ENCODE data around the gene NDUFAF4. TPM values are rescaled to one million over a fixed set of nuclear protein-coding genes. Genes with fewer than 3 reads are reported as not detected.

Gene NDUFAF4
- total RNA-seq, 1 donor = 19.3 TPM

GRCh38 chr6:96878143-96878542, 19.5 kb downstream of the NDUFAF4 start:
- TF ChIP-seq CTCF (IDR thresholded peaks at IDR 0.05; ENCODE audit: insufficient read depth, low read length) = no peak
- H3K4me3 ChIP-seq (ENCODE audit: low read depth, low read length) = no peak overlapping the region
- no peak for DNase-seq (ENCODE audit: low read depth)

GRCh38 chr6:96876886-96877545, 20.7 kb downstream of the NDUFAF4 start:
- no peak overlapping the region for H3K4me3 ChIP-seq (ENCODE audit: low read depth, low read length)
- DNase-seq (ENCODE audit: low read depth) = no peak
- no peak for TF ChIP-seq CTCF (IDR thresholded peaks at IDR 0.05; ENCODE audit: insufficient read depth, low read length)

GRCh38 chr6:96872976-96873375, 24.7 kb downstream of the NDUFAF4 start:
- DNase-seq (ENCODE audit: low read depth) = no peak
- TF ChIP-seq CTCF (IDR thresholded peaks at IDR 0.05; ENCODE audit: insufficient read depth, low read length) = no peak

GRCh38 chr6:96865055-96865405, 32.7 kb downstream of the NDUFAF4 start:
- no peak for TF ChIP-seq CTCF (IDR thresholded peaks at IDR 0.05; ENCODE audit: insufficient read depth, low read length)
- DNase-seq (ENCODE audit: low read depth) = no peak
- no peak overlapping the region for H3K4me3 ChIP-seq (ENCODE audit: low read depth, low read length)

More at GRCh38 chr6:96872976-96873375, 24.7 kb downstream of the NDUFAF4 start:
- no peak overlapping the region for H3K4me3 ChIP-seq (ENCODE audit: low read depth, low read length)

- H3K4me3 ChIP-seq (ENCODE audit: low read depth, low read length) = no peak overlapping the region
- no peak for TF ChIP-seq CTCF (IDR thresholded peaks at IDR 0.05; ENCODE audit: insufficient read depth, low read length)
- DNase-seq (ENCODE audit: low read depth) = no peak
These were observed 33.3 kb downstream of the NDUFAF4 start for GRCh38 chr6:96864216-96865054.

- no peak for TF ChIP-seq CTCF (IDR thresholded peaks at IDR 0.05; ENCODE audit: insufficient read depth, low read length)
- H3K4me3 ChIP-seq (ENCODE audit: low read depth, low read length) = no peak overlapping the region
- DNase-seq (ENCODE audit: low read depth) = no peak
These were observed 35.1 kb downstream of the NDUFAF4 start for GRCh38 chr6:96862560-96862959.

All from fibroblast of the aortic adventitia (primary cell).